Measurements from ENCODE around the gene GALNTL6. TPM values are rescaled to one million over a fixed set of nuclear protein-coding genes. Genes with fewer than 3 reads are reported as not detected.

Gene GALNTL6
- total RNA-seq, 1 experiment from 2014 or later, result not detected

DNA sequence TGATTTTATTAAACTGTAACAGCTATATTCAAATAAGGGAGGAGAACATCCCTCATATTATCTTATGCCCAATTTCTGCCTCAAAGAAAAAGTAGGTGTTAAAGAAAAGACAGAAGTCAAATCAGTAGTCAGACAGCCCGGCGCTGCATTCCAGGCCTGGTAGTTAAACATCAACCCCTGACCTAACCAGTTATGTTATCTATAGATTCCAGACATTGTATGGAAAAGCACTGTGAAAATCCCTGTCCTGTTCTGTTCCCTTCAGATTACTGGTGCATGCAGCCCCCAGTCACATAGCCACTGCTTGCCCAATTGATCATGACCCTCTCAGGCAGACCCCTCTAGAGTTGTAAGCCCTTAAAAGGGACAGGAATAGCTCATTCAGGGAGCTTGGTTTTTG lies 1085.5 kb downstream of the GALNTL6 start:
- no peaks in the 10 kb centered on the region for H3K4me1 ChIP-seq (ENCODE audit: insufficient read depth, low read length)
- H4K8ac ChIP-seq (replicated peaks; ENCODE audit: insufficient read length, low read depth, low read length), result no peak overlapping the region
- H3K9me3 Mint-ChIP-seq, result peaks cover 2 to 3% of the 10 kb centered on the region in 2 experiments; a peak in 3 of 5 replicates
- H3K56ac ChIP-seq (ENCODE audit: insufficient read length, low read depth, low read length), result no peak overlapping the region
- H2BK20ac ChIP-seq (ENCODE audit: low read depth, low read length, poor library complexity, severe bottlenecking), result no peak overlapping the region
- H2AFZ ChIP-seq (ENCODE audit: low read length), result no peak overlapping the region
- H3K9ac ChIP-seq (ENCODE audit: extremely low read depth, insufficient read length, low read length), result no peak overlapping the region
- H3K23ac ChIP-seq (ENCODE audit: insufficient read length, low read depth, low read length), result no peak overlapping the region
- H4K5ac ChIP-seq (ENCODE audit: insufficient read length, low read depth, low read length), result no peak overlapping the region
- no peak overlapping the region for H2AK5ac ChIP-seq (ENCODE audit: insufficient read length, low read length)
- H3K9me3 ChIP-seq (ENCODE audit: control insufficient read depth, low read depth, low read length), result no peaks in the 10 kb centered on the region
- no peaks in the 10 kb centered on the region for H3K79me1 ChIP-seq (ENCODE audit: insufficient read depth, low read depth, low read length, poor library complexity, severe bottlenecking)
- H3K4me3 Mint-ChIP-seq, result no peak overlapping the region
- H3K14ac ChIP-seq (ENCODE audit: insufficient read depth, low read length), result no peak overlapping the region
- no peaks in the 10 kb centered on the region for H4K20me1 ChIP-seq (ENCODE audit: control insufficient read depth, insufficient read depth, insufficient read length)
- H2BK12ac ChIP-seq (ENCODE audit: insufficient read length, low read depth, low read length), result no peak overlapping the region
- no peaks in the 10 kb centered on the region for H3K23me2 ChIP-seq (ENCODE audit: insufficient read length, low read depth, low read length, poor library complexity, severe bottlenecking)
- no peak overlapping the region for H2BK120ac ChIP-seq (ENCODE audit: low read depth, low read length, poor library complexity, severe bottlenecking)
- no CpG with 5 or more reads among the region's 2 CpGs for WGBS (ENCODE audit: extremely low coverage, insufficient read length, low lambda C conversion rate)
- H3K27me3 Mint-ChIP-seq (ENCODE audit: low read depth), result no peaks in the 10 kb centered on the region
- H3K4me1 Mint-ChIP-seq, result peaks cover 0 to 2% of the 10 kb centered on the region in 2 experiments; a peak in 1 of 4 replicates
- no peak overlapping the region for H4K91ac ChIP-seq (ENCODE audit: insufficient read length, low read depth, low read length)
- H3K27me3 ChIP-seq (ENCODE audit: insufficient read depth, low read length), result no peaks in the 10 kb centered on the region
- TF ChIP-seq, protein P1, sequence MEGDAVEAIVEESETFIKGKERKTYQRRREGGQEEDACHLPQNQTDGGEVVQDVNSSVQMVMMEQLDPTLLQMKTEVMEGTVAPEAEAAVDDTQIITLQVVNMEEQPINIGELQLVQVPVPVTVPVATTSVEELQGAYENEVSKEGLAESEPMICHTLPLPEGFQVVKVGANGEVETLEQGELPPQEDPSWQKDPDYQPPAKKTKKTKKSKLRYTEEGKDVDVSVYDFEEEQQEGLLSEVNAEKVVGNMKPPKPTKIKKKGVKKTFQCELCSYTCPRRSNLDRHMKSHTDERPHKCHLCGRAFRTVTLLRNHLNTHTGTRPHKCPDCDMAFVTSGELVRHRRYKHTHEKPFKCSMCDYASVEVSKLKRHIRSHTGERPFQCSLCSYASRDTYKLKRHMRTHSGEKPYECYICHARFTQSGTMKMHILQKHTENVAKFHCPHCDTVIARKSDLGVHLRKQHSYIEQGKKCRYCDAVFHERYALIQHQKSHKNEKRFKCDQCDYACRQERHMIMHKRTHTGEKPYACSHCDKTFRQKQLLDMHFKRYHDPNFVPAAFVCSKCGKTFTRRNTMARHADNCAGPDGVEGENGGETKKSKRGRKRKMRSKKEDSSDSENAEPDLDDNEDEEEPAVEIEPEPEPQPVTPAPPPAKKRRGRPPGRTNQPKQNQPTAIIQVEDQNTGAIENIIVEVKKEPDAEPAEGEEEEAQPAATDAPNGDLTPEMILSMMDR (conservative IDR thresholded peaks at IDR 0.05), result no peak
- H3K4ac ChIP-seq (ENCODE audit: low read depth, low read length), result no peak overlapping the region
- H3T11ph ChIP-seq (ENCODE audit: low read length), result no peak overlapping the region
- no peak overlapping the region for H3K4me2 ChIP-seq (ENCODE audit: insufficient read depth, insufficient read length, low read length)
- DNase-seq, result no peak
- no peak overlapping the region for H3K18ac ChIP-seq (ENCODE audit: insufficient read length, low read depth, low read length)
- H3K79me2 ChIP-seq (ENCODE audit: insufficient read depth, low read length), result no peaks in the 10 kb centered on the region
- H2BK5ac ChIP-seq (ENCODE audit: insufficient read length, low read length), result no peak overlapping the region
- no peak overlapping the region for H3K27ac ChIP-seq (ENCODE audit: insufficient read length, low read depth, low read length)
- no peak overlapping the region for H2BK15ac ChIP-seq (ENCODE audit: low read depth, low read length)
- no peak overlapping the region for H3K27ac Mint-ChIP-seq
- H3K36me3 Mint-ChIP-seq (ENCODE audit: insufficient read depth in 1 of 3, low read depth in 3 of 3), result no peaks in the 10 kb centered on the region; a peak in 1 of 7 replicates
